T-helper 1 cell (primary cell): ENCODE results near the gene IGFBP7.
A peak's percentile ranks its signal among the peaks of the same experiment; 100 is the strongest.

Experiments
- DNase-seq, 5 donors: peaks; one replicate each; pipeline ENCODE4 v3.0.0-alpha.2; 2012 to 2020

IGFBP7 gene

DNA sequence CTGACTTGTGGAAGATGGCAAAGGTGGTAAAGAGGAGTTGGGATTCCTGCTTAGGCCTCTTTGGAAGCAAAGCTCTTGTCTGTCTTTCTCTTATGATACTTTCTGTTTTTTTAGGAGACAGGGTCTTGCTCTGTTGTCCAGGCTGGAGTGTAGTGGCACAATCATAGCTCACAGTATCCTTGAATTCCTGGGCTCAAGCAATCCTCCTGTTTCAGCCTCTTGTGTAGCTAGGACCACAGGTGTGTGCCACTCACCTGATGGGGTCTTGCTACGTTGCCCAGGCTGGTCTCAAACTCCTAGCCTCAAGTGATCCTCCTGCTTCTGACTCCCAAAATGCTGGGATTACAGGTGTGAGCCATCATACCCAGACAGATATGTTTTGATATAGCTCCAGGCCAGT is 19.3 kb upstream of the IGFBP7 start:
- no peak for DNase-seq

DNA sequence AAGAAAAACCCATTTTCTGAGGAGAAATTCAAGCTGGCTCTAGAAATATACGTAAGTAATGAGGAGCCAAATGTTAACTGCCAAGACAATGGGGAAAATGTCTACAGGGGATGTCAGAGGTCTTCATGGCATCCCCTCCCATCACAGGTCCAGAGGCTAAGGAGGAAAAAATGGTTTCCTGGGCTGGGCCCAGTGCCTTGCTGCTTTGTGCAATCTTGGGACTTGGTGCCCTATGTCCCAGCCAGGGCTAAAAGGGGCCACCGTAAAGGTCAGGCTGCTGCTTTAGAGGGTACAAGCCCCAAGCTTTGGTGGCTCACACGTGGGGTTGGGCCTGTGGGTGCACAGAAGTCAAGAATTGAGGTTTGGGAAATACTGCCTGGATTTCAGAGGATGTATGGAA is 17.2 kb upstream of the IGFBP7 start:
- no peak for DNase-seq

GRCh38 chr4:57125996-57126395 is 15.8 kb upstream of the IGFBP7 start:
- DNase-seq = no peak

GRCh38 chr4:57124145-57124544 is 14.0 kb upstream of the IGFBP7 start:
- DNase-seq = no peak

GRCh38 chr4:57122959-57123358 is 12.8 kb upstream of the IGFBP7 start:
- no peak for DNase-seq

GRCh38 chr4:57119054-57119651 is 9.0 kb upstream of the IGFBP7 start:
- DNase-seq = no peak

- no peak for DNase-seq
These were observed 7.3 kb upstream of the IGFBP7 start for GRCh38 chr4:57117491-57117890.

- DNase-seq = no peak
These were observed 6.1 kb upstream of the IGFBP7 start for GRCh38 chr4:57116245-57116644.

GRCh38 chr4:57114973-57115372 is 4.8 kb upstream of the IGFBP7 start:
- no peak for DNase-seq

DNA sequence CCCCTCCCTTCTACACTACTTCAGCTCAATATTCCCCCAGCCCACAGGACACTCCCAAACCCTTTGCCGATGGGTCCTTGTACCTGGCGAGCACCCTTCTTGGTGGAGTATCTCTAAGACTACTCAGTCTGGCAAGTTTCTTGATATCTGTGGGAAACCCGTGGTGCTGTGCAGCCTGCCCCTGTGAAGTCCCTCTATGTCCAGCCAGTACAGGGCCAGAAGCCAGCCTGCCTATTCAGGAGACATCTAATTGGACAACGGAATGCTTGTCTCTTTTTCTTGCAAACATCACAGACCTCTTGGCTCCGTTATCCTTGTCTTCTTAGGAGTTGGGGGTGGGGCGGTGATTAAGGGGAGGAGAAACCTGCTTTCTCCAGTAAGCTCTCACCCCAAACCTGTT is 3.7 kb upstream of the IGFBP7 start:
- DNase-seq = no peak

GRCh38 chr4:57110640-57111511 is 691 bp upstream of the IGFBP7 start:
- peak in 1 of 5 donors; percentile 37 for DNase-seq

DNA sequence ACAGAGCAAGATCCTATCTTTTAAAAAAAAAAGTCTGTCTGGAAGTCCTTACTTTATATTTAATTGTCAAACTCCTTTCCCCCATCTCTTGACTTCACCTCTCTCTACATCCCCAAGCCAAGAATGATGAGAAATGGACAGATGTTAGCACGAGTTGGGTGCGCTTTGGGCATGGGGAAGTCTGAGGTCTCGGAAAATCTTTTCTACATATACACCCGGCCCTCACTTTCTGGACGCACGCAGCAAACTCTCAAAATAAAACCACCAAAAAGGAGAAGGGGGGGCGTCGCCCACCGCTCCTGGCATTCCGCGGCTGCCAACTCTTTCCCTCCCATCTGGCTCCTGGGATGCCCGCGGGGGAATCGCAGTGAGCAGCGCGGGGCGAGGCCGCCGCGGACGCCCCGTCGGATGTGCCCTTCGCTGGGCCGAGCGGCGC is 756 bp downstream of the IGFBP7 start:
- DNase-seq = no peak

GRCh38 chr4:57106181-57106580 is 4.0 kb downstream of the IGFBP7 start:
- no peak for DNase-seq

DNA sequence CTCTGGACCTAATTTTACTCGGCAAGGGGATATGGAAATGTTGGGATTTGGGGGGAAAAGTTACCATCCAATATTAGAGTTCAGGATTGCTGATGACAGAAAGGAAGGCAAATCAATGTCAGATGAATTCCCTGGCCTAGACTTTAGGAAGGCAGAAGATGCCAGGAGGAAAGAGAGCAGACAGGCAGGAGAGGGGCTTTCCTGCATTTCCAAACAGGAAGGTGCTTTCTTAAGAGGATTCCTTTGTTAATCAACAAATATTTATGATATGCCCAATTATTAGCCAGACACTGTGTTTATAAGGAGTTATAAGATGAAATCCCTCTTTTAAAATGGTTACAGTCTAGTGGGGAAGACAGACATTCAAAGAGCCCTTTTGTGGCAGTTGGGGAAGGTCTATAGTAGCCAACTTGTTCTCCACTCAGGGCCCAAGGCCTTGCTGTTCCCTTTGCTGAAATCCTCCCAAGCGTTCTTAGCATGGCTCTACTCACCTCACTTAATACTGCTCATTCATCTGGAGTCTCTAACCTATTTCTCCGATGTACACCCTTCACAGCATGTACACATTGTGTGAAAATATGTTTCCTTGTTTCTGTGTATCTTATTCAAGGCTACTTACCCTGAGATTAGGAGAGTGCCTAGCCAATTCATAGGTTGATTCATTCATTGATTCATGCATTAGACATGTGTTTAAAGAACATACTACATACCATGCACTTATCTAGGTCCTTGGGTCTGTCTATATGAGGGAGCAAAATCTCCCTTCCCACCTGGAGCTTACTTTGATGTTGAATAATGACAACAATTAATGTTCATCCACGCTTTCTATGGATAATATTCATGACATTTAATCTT is 5.3 kb downstream of the IGFBP7 start:
- DNase-seq = no peak

DNA sequence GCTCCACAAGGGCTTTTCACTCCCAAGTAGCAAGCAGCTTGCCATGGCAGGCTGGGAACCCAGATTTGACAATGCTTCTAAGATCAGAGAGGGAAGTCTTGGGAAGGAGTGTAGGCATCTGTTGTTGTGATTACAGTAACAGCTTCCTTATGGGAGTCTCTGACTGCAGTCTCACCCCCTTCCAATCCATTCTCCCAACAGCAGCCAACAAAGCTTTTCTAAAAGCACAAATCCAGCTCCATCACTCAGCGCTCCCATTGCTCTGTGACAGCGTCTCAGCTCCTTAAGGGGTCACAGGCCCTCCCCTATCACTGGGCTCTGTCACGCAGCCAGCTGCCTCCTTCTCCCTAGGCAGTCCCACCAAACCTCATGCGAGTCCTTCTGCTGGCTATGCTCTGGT is 7.1 kb downstream of the IGFBP7 start:
- no peak for DNase-seq

- no peak for DNase-seq
These were observed 8.0 kb downstream of the IGFBP7 start for GRCh38 chr4:57102050-57102624.

GRCh38 chr4:57100979-57101651 is 9.1 kb downstream of the IGFBP7 start:
- DNase-seq = no peak

- no peak for DNase-seq
These were observed 10.8 kb downstream of the IGFBP7 start for GRCh38 chr4:57099363-57099762.

GRCh38 chr4:57098941-57099340 is 11.2 kb downstream of the IGFBP7 start:
- no peak for DNase-seq

- no peak for DNase-seq
These were observed 11.8 kb downstream of the IGFBP7 start for GRCh38 chr4:57098415-57098814.

DNA sequence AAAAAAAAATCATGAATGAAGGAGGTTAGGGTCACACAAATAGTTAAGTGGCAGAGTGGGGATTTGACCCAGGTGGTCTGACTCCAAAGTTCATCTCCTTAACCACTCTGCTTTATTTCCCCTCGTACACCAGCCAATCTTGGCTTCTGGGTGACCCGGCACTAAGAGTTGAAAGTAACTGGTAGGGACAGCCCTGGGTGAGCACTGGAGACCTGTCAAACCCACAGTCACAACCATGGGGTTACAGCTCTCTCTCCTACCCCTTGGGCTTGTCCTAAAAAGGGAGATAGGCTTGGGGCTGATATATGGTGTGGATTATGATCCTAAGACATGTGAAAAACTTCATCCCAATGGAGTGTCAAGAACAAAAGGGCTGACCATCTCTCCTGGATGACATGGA is 12.5 kb downstream of the IGFBP7 start:
- no peak for DNase-seq

DNA sequence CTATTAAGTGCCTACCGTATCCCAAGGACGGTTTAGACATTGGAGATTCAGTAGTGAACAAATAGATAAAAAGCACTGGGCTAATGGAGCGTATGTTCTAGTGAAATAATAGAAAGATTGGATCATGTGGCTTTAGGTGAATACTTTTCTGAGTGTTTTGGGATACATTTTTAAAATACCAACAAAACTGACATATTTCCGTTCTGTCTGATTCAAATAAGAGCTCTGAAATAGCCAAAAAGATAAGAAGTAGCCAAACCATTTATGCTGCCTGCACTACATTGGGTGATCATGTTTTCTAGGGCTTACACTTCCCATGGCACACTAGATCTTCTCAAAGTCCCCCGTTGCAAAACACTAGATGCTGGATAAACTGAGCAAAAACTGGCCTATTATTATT is 14.2 kb downstream of the IGFBP7 start:
- no peak for DNase-seq

DNA sequence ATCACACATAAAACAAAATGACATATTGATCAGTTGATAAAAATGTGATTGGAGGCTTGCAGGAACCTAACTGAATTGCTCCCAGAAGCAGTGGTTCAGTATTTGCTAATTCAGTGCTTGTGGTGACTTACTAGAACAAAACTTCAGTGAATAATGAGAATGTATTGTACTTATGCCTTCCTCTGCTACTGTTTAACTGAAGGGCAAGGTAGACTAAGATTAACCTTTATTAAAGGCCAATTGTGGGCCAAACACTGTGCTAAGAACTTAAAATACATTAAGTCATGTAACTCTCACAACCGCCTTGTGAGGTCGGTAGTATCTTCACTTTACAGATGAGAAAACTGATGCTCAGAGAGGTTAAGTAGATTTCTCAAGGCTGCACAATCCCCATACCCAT is 14.9 kb downstream of the IGFBP7 start:
- DNase-seq = no peak
